HepG2 (cell line): Measurements from ENCODE around the gene PTPRN. TPM values are rescaled to one million over a fixed set of nuclear protein-coding genes. Genes with fewer than 3 reads are reported as not detected.
A peak's percentile ranks its signal among the peaks of the same experiment; 100 is the strongest.

ENCODE experiments used
- ARID4A ChIP-seq: sonication (generic); formaldehyde crosslinking; IDR thresholded peaks from 2 replicates; pipeline ENCODE4 v1.5.0; 2020; ENCODE audit warnings: mild to moderate bottlenecking, missing genetic modification reagents, borderline replicate concordance
- CREB3 ChIP-seq: sonication (generic); formaldehyde crosslinking; IDR thresholded peaks from 2 replicates; pipeline ENCODE4 v1.5.0; 2020; ENCODE audit warnings: missing genetic modification reagents
- HDAC2 ChIP-seq: sonication (generic); formaldehyde crosslinking; IDR thresholded peaks from 2 replicates; pipeline ENCODE4 v1.4.0; 2020; ENCODE audit warnings: missing genetic modification reagents
- NFE2 ChIP-seq: sonication (generic); formaldehyde crosslinking; IDR thresholded peaks from 2 replicates; pipeline ENCODE4 v1.4.0; 2020; ENCODE audit warnings: missing genetic modification reagents
- NFRKB ChIP-seq: fragments of 450-650 bp; IDR thresholded peaks from 2 replicates; pipeline ENCODE4 v1.6.1; 2017
- RFX3 ChIP-seq: IDR thresholded peaks from 2 replicates; pipeline ENCODE4 v1.6.1; 2016; ENCODE audit warnings: missing biosample characterization, missing genetic modification reagents
- SMARCC2 ChIP-seq: fragments of 450-650 bp; IDR thresholded peaks from 2 replicates; pipeline ENCODE4 v1.6.1; 2017; ENCODE audit warnings: antibody characterized with exemption, mild to moderate bottlenecking
- STAT5B ChIP-seq: sonication (generic); formaldehyde crosslinking; IDR thresholded peaks from 2 replicates; pipeline ENCODE4 v1.4.0; 2020; ENCODE audit warnings: missing genetic modification reagents
- STAT6 ChIP-seq: sonication (generic); formaldehyde crosslinking; IDR thresholded peaks from 2 replicates; pipeline ENCODE4 v1.4.0; 2020; ENCODE audit warnings: missing genetic modification reagents, mild to moderate bottlenecking, borderline replicate concordance
- ZBTB20 ChIP-seq: sonication (generic); formaldehyde crosslinking; IDR thresholded peaks from 2 replicates; pipeline ENCODE4 v1.8.1; 2023; ENCODE audit warnings: missing genetic modification reagents, low read depth, mild to moderate bottlenecking, borderline replicate concordance
- ZC3H13 ChIP-seq: sonication (generic); formaldehyde crosslinking; IDR thresholded peaks from 2 replicates; pipeline ENCODE4 v1.8.1; 2023; ENCODE audit warnings: mild to moderate bottlenecking, missing genetic modification reagents, moderate library complexity
- ZC3H4 ChIP-seq: sonication (generic); formaldehyde crosslinking; IDR thresholded peaks from 2 replicates; pipeline ENCODE4 v1.4.0; 2020; ENCODE audit warnings: missing genetic modification reagents, borderline replicate concordance
- ZEB1 ChIP-seq: IDR thresholded peaks from 2 replicates; pipeline ENCODE4 v1.6.1; 2012; ENCODE audit warnings: mild to moderate bottlenecking, low read depth, inconsistent platforms; ENCODE audit not compliant: insufficient replicate concordance
- ZNF292 ChIP-seq: sonication (generic); formaldehyde crosslinking; IDR thresholded peaks from 2 replicates; pipeline ENCODE4 v1.8.1; 2022; ENCODE audit warnings: mild to moderate bottlenecking, low read depth, missing genetic modification reagents, borderline replicate concordance
- ZNF552 ChIP-seq: sonication (generic); formaldehyde crosslinking; IDR thresholded peaks from 2 replicates; pipeline ENCODE4 v1.9.0; 2022; ENCODE audit warnings: missing genetic modification reagents, mild to moderate bottlenecking, borderline replicate concordance
- ZNF678 ChIP-seq: sonication (generic); formaldehyde crosslinking; IDR thresholded peaks from 2 replicates; pipeline ENCODE4 v1.4.0; 2020; ENCODE audit warnings: mild to moderate bottlenecking, missing genetic modification reagents
- ZNF747 ChIP-seq: sonication (generic); formaldehyde crosslinking; IDR thresholded peaks from 2 replicates; pipeline ENCODE4 v1.8.1; 2023; ENCODE audit warnings: missing genetic modification reagents, mild to moderate bottlenecking, borderline replicate concordance
- ZNF768 ChIP-seq: sonication (generic); formaldehyde crosslinking; IDR thresholded peaks from 2 replicates; pipeline ENCODE4 v1.4.0; 2020; ENCODE audit warnings: missing genetic modification reagents
- polyA plus RNA-seq, 8 experiments: library from polyadenylated mRNA; depleted of rRNA in 3 of 8; stranded (reverse) in 7 of 8; unstranded in 1 of 8; fragments of >200 nt; fragmentation: Illumina TruSeq in 4 of 8; extraction: Trizol in 4 of 8; gene quantifications; 2 replicates each; pipeline versions ENCODE4 v1.2.1 to v1.2.3, GENCODE V29; 2011 to 2016; ENCODE audit warnings: low read depth in 4 of 8, missing spikeins in 1 of 8, mixed read lengths in 1 of 8; ENCODE audit not compliant: insufficient read depth in 1 of 8
- total RNA-seq, 5 experiments: library from RNA; depleted of rRNA; stranded (reverse); fragments of >200 nt; fragmentation: Illumina TruSeq; extraction: Trizol; gene quantifications; 2 replicates each; pipeline ENCODE4 v1.2.3, GENCODE V29; 2016; ENCODE audit warnings: low read depth in 1 of 5

Gene PTPRN
- total and polyA plus RNA-seq, 2 of the 13 experiments (the other 11 are each of a cell fraction or from before 2014, with no cell fraction given) = 0.26 TPM; not detected in 1

GRCh38 chr2:219308142-219309101, 779 bp downstream of the PTPRN start (continued):
- TF ChIP-seq ZC3H13 (CRISPR knock-in tag) (peak; percentile 90), ZBTB20 (CRISPR knock-in tag) (peak; percentile 59; the same call in 1 of the 2 replicates), RFX3 (peak; percentile 51; the same call in 1 of the 2 replicates), STAT6 (CRISPR knock-in tag) (no peak), CREB3 (CRISPR knock-in tag) (peak; percentile 99), ZC3H4 (peak; percentile 47; the same call in 1 of the 2 replicates), ZNF747 (peak; percentile 79; the same call in 1 of the 2 replicates), ARID4A (CRISPR knock-in tag) (peak; percentile 65; the same call in 1 of the 2 replicates), HDAC2 (peak; percentile 72; the same call in 1 of the 2 replicates), ZNF292 (no peak), ZEB1 (no peak), SMARCC2 (no peak), NFRKB (no peak), ZNF552 (CRISPR knock-in tag) (peak; percentile 67; the same call in 1 of the 2 replicates), NFE2 (CRISPR knock-in tag) (peak; percentile 68), ZNF768 (CRISPR knock-in tag) (peak; percentile 86), ZNF678 (CRISPR knock-in tag) (peak; percentile 99), STAT5B (CRISPR knock-in tag) (peak; percentile 99)
